H1 (cell line): Measurements from ENCODE around the gene CDC37.

Experiments
- ASH2L ChIP-seq: fragments of 200-600, 300-600 bp; sonication (generic); IDR thresholded peaks from one replicate; pipeline ENCODE4 v1.7.1; 2017; ENCODE audit warnings: low read length
- CBX8 ChIP-seq: fragments of 300-800, 300-1000 bp; sonication (generic); IDR thresholded peaks from 2 replicates; pipeline ENCODE4 v1.7.1; 2016; ENCODE audit warnings: low read depth, low read length, borderline replicate concordance
- CTCF ChIP-seq, 3 experiments: IDR thresholded peaks; 1 replicate in 2 of 3; 2 replicates in 1 of 3; pipeline versions ENCODE4 v1.5.1 to v1.6.1; 2011; ENCODE audit warnings: low read length in 3 of 3, mild to moderate bottlenecking in 3 of 3, inconsistent platforms in 2 of 3, low read depth in 1 of 3, moderate library complexity in 1 of 3; ENCODE audit not compliant: insufficient read depth in 1 of 3; ENCODE audit errors: control extremely low read depth in 1 of 3
- EGR1 ChIP-seq: IDR thresholded peaks from 2 replicates; pipeline ENCODE4 v1.6.1; 2011; ENCODE audit warnings: low read depth, low read length, borderline replicate concordance
- EP300 ChIP-seq, 2 experiments: IDR thresholded peaks; 1 replicate in 1 of 2; 2 replicates in 1 of 2; pipeline ENCODE4 v1.6.1; 2011 to 2012; ENCODE audit warnings: low read depth in 2 of 2, low read length in 2 of 2, mild to moderate bottlenecking in 2 of 2, borderline replicate concordance in 1 of 2, inconsistent platforms in 1 of 2, moderate library complexity in 1 of 2
- EZH2 ChIP-seq: fragments of 200-600 bp; sonication (generic); IDR thresholded peaks from 2 replicates; pipeline ENCODE4 v1.7.1; 2012; ENCODE audit warnings: low read depth, mild to moderate bottlenecking, moderate library complexity, low read length, inconsistent platforms; ENCODE audit not compliant: severe bottlenecking
- RNF2 ChIP-seq: fragments of 200-900, 300-1000 bp; sonication (generic); IDR thresholded peaks from 2 replicates; pipeline ENCODE4 v1.7.1; 2016; ENCODE audit warnings: borderline replicate concordance, low read depth, mild to moderate bottlenecking, antibody characterized with exemption, low read length; ENCODE audit not compliant: poor library complexity, severe bottlenecking; ENCODE audit errors: missing control alignments
- TAF1 ChIP-seq: IDR thresholded peaks from 2 replicates; pipeline ENCODE4 v1.6.1; 2011; ENCODE audit warnings: mild to moderate bottlenecking, low read depth, low read length
- YY1 ChIP-seq: IDR thresholded peaks from 2 replicates; pipeline ENCODE4 v1.6.1; 2011; ENCODE audit warnings: low read depth, mild to moderate bottlenecking, low read length
- TF ChIP-seq, protein P1 (sequence below): IDR thresholded peaks from 2 replicates; pipeline ENCODE4 v1.6.1; 2012; ENCODE audit warnings: low read length, inconsistent platforms

GRCh38 chr19:10433131-10433536 lies 29.8 kb upstream of the CDC37 start:
- TF ChIP-seq EGR1: no peak
- no peak for TF ChIP-seq CTCF (IDR thresholded peaks at IDR 0.05; ENCODE audit: control extremely low read depth in 1 of 3, insufficient read depth in 1 of 3, low read depth in 1 of 3, low read length in 3 of 3)
- TF ChIP-seq ASH2L: no peak
- no peak for TF ChIP-seq RNF2
- TF ChIP-seq, protein P1, sequence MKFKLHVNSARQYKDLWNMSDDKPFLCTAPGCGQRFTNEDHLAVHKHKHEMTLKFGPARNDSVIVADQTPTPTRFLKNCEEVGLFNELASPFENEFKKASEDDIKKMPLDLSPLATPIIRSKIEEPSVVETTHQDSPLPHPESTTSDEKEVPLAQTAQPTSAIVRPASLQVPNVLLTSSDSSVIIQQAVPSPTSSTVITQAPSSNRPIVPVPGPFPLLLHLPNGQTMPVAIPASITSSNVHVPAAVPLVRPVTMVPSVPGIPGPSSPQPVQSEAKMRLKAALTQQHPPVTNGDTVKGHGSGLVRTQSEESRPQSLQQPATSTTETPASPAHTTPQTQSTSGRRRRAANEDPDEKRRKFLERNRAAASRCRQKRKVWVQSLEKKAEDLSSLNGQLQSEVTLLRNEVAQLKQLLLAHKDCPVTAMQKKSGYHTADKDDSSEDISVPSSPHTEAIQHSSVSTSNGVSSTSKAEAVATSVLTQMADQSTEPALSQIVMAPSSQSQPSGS: no peak
- no peak for TF ChIP-seq EP300 (IDR thresholded peaks at IDR 0.05; ENCODE audit: borderline replicate concordance in 1 of 2, low read depth in 2 of 2, low read length in 2 of 2)
- no peak for TF ChIP-seq CBX8
- no peak for TF ChIP-seq EZH2
- TF ChIP-seq TAF1: no peak
- no peak for TF ChIP-seq YY1
